Activated CD8-positive, alpha-beta memory T cell treated with anti-CD3 and anti-CD28 coated beads for 4 hours (primary cell): ENCODE measurements around the gene LIN7A.

Source experiments
- DNase-seq, 2 donors: peaks; one replicate each; pipeline ENCODE4 v3.0.0-alpha.2; 2020; ENCODE audit warnings: low read depth in 2 of 2

Gene LIN7A

GRCh38 chr12:80860206-80860605 is 77.5 kb downstream of the LIN7A start:
- no peak for DNase-seq

GRCh38 chr12:80858356-80858755 is 79.4 kb downstream of the LIN7A start:
- DNase-seq, result no peak

- DNase-seq, result no peak
Observed at GRCh38 chr12:80857311-80857710, 80.4 kb downstream of the LIN7A start.

GRCh38 chr12:80849337-80849736 is 88.4 kb downstream of the LIN7A start:
- no peak for DNase-seq

GRCh38 chr12:80848858-80849257 is 88.9 kb downstream of the LIN7A start:
- DNase-seq, result no peak

GRCh38 chr12:80847575-80847974 is 90.2 kb downstream of the LIN7A start:
- DNase-seq, result no peak

- DNase-seq, result no peak
Observed at GRCh38 chr12:80846952-80847351, 90.8 kb downstream of the LIN7A start.

GRCh38 chr12:80845639-80846038 is 92.1 kb downstream of the LIN7A start:
- no peak for DNase-seq

GRCh38 chr12:80843969-80844368 is 93.8 kb downstream of the LIN7A start:
- no peak for DNase-seq

- DNase-seq, result no peak
Observed at GRCh38 chr12:80838708-80839107, 99.0 kb downstream of the LIN7A start.

GRCh38 chr12:80838024-80838658 is 99.6 kb downstream of the LIN7A start:
- no peak for DNase-seq

GRCh38 chr12:80837342-80837978 is 100.3 kb downstream of the LIN7A start:
- no peak for DNase-seq

GRCh38 chr12:80834724-80835123 is 103.0 kb downstream of the LIN7A start:
- no peak for DNase-seq

GRCh38 chr12:80830533-80831088 is 107.1 kb downstream of the LIN7A start:
- no peak for DNase-seq

GRCh38 chr12:80829767-80830166 is 108.0 kb downstream of the LIN7A start:
- DNase-seq, result no peak

GRCh38 chr12:80825506-80825905 is 112.2 kb downstream of the LIN7A start:
- DNase-seq, result no peak

GRCh38 chr12:80823393-80823792 is 114.3 kb downstream of the LIN7A start:
- DNase-seq, result no peak

- DNase-seq, result no peak
Observed at GRCh38 chr12:80821513-80822000, 116.2 kb downstream of the LIN7A start.

- no peak for DNase-seq
Observed at GRCh38 chr12:80818878-80819277, 118.9 kb downstream of the LIN7A start.

GRCh38 chr12:80815351-80815750 is 122.4 kb downstream of the LIN7A start:
- DNase-seq, result no peak

GRCh38 chr12:80814453-80814852 is 123.3 kb downstream of the LIN7A start:
- no peak for DNase-seq

GRCh38 chr12:80813820-80814219 is 123.9 kb downstream of the LIN7A start:
- DNase-seq, result no peak
